CD4-positive, alpha-beta T cell treated with Interleukin-4 for 1 hour (primary cell): ENCODE data around the gene VWA3B.
"Not testable (repeated sequence)": the region's sequence is repeated elsewhere in the genome, so short reads cannot be mapped to it uniquely, and the experiment has no call there.

Experiments
- DNase-seq, 2 donors: peaks; one replicate each; pipeline ENCODE4 v3.0.0-alpha.2; 2020 to 2022

Gene VWA3B, protein sequence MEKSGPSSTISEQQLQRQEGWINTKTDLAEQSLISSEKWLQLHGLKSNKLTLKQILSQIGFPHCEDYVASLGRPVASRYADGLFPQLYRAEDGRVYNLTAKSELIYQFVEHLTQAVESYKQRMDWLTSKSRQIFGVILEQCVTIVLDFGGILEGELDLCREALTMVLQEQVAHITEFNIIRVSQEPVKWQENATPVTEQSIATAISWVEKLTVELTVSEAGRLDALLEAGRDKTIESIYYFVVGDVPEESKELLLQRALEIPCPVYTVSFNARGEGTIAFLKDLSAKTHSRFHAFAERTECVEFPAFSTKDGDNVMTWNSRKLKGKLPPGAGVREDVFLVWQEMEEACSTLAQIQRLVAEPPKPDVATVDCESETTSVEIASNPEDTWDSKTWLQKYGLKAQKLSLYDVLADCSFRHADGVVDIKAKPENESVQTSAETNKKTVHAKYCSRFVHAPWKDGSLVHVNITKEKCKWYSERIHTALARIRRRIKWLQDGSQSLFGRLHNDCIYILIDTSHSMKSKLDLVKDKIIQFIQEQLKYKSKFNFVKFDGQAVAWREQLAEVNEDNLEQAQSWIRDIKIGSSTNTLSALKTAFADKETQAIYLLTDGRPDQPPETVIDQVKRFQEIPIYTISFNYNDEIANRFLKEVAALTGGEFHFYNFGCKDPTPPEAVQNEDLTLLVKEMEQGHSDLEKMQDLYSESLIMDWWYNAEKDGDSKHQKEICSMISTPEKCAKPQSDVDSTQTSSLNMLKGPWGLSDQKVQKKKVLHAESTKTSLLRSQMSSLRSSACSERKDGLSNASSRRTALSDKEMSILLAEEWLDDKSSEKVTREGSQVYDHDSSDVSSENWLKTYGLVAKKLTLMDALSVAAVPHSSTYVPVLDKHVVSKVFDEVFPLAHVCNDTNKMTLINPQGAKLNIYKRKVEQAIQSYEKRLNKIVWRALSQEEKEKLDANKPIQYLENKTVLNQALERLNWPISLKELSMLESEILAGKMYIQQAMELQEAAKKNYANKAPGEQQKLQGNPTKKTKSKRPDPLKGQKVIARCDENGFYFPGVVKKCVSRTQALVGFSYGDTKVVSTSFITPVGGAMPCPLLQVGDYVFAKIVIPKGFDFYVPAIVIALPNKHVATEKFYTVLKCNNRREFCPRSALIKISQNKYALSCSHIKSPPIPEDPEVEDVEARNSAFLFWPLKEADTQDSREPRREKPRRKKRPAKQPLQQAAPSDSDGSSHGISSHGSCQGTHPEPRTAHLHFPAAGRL (N-terminal part only)

DNA sequence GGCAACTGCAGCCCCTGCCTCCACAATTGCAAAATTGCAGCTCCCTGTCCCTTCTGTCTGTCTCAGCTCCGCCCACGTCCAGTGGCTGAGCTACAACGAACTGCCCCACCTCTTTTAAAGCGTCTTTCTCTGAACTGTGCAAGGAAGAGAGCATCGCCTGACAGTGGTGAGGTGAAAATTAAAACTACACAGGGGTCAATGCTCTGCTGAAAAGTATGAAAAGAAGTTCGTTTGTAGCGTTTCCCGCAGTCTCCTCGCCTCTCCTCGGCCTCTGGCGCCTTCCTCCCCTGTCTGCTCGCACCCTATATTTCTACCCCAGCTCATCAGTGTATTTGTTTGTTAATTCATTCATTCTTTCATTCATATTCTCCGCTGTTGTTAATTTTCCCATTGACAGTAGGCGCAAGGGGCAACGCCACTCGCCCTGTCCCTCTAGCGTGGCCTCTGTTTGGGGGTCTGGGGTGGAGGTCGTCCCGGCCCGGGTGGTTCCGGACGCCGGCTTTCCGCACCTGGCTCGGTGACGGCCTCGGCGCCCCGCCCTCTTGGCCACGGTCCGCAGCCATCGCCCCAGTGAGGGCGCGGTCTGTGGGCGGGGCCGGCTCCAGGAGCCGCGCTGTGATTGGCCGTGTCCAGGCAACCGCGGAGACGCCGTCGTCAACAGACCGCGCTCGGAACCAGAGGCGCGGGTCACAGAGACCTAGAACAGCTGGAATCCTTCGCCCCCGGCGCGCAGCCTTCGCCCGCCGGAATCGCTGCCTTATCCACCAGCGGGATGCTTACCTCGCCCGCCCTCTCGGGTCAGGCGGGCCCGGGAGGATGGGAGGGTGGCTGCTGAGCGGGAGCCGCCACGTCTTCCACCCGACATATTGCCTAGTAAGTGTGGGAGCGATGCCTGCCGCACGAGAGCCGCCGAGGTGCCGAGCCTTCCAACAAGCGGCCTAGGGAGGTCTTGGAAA, at the start of gene VWA3B:
VWA3B (plus strand) TSS at position 677 of the 956 bp plus-strand sequence. CDS start 5,926 bp downstream, outside the sequence.
- DNase-seq: peak; percentile 16 to 79

GRCh38 chr2:98037206-98037605, 49.8 kb upstream of the VWA3B start:
- no peak for DNase-seq

DNA sequence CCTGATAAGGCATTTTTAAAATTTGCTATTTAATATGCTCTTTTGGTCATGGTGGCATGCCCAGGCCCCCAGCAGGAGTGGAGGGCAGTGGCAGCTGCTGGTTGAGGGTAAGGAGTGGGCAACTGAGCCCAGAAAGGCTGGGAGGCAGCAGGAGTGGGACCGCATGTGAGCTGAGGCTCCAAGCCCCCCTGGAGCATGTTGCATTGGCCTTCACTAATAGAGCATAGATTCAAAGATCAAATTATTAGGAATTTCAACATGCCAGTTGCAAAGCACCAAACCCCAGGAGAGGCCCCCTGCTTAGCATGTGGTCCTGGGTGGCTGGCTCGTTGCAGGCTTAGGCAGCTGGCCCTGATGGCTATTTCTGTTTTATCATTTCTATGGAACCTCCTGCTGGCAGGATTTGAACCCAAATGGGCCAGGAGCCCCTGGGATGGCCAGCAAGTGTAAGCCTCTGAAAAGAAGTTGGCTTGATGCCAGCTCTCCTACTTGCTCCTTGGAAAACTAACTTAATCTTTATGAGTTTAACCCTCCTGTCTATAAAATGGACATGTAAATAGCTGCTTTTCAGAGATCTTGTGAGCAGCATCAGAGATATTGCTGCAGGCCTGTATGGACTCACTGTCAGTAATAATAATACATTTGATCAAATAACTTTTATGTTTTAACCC, 49.2 kb upstream of the VWA3B start:
- no peak for DNase-seq

DNA sequence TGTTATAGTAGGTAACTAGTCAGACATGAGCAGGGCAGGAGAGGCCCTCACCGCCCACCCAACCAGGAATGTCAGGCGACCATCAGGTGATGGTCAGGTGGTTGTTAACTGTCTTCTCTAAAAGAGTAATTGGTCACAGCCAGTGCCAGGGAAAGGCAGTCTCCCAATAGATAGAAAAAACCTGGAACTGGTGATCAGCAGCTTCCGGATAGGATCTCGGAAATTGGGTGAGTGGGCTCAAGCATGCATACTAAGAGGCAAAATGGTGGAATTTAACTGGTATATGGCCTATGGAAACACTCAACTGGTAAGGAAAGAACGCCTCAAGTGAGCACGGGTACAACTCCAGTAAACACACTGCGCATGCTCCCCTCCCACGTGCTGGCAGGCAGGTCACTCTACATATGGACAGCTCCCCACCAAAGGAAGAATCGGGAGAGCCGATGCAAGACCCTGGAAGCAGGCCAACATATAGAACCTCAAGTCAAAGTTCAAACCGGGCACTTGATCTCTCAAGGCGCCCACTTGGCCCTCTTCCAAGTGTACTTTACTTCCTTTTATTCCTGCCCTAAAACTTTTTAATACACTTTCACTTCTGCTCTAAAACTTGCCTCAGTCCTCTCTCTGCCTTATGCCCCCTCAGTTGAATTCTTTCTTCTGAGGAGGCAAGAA, 47.7 kb upstream of the VWA3B start:
- DNase-seq: peak in 1 of 2 donors; percentile 34

- DNase-seq: no peak
Observed at GRCh38 chr2:98040331-98040939, 46.5 kb upstream of the VWA3B start.

DNA sequence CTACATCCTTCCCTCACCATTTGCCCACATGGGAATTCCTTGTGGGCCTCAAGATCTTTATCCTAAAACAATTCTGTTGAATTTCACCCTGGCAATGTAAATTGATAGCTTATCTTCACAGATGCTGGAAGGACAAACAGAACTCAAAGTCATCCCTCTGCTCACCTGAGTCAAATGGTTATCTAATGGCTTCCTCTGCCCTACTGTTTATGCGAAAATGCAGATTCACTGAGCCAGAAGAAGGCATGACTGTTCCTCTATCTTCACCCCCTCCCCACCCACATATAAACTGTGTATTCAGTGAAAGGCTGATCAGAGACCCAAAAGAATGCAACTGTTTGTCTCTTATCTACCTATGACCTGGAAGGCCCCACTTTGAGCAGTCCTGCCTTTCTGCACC, 43.9 kb upstream of the VWA3B start:
- no peak for DNase-seq

DNA sequence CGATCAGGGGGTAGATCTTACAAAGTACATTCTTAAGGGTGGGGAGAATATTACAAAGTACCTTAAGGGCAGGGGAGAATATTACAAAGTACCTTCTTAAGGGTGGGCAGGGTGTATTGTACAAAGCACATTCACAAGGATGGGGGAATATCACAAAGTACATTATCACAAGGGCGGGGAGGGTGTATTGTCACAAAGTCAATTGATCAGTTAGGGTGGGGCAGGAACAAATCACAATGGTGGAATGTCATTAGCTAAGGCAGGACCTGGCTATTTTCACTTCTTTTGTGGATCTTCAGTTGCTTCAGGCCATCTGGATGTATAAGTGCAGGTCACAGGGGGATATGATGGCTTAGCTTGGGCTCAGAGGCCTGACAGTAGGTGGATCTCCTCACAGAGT, 42.2 kb upstream of the VWA3B start:
- DNase-seq: not testable (repeated sequence)

- DNase-seq: no peak
Observed at GRCh38 chr2:98050070-98050469, 36.9 kb upstream of the VWA3B start.

DNA sequence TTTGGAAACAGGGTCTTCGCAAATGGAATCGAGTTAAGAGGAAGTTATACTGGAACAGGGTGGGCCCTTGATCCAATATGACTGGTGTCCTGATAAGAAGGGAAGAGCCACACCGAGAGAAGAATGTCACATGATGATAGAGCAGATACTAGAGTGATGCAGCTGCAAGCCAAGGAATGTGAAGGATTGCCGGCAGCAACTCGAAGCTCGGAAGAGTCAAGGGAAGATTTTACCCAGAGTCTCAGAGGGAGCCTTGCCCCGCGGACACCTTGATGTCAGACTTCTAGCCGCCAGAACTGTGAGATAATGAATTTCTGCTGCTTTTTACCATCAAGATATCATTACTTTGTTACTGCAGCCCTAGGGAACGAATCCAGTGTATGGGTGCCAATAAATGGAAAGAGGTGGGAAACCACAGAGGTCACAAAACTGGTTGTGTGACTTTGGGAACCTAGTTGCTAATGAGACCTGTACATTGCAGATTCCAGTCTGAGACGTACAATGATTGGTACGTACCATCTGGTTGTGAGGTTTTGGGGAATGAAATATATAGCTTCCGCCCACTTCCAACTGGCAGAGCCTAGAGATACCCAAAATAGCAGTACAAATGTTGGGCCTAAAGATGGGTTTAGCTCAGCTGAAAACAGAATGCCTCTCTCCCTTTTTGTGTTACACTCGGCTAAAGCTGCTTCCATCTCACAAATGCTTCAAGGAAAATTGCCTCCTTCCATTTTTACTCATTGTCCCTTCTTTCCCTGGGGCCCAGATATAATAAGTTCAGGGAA, 28.6 kb upstream of the VWA3B start:
- DNase-seq: no peak

GRCh38 chr2:98060277-98060676, 26.7 kb upstream of the VWA3B start:
- no peak for DNase-seq

GRCh38 chr2:98063291-98063854, 23.6 kb upstream of the VWA3B start:
- no peak for DNase-seq

DNA sequence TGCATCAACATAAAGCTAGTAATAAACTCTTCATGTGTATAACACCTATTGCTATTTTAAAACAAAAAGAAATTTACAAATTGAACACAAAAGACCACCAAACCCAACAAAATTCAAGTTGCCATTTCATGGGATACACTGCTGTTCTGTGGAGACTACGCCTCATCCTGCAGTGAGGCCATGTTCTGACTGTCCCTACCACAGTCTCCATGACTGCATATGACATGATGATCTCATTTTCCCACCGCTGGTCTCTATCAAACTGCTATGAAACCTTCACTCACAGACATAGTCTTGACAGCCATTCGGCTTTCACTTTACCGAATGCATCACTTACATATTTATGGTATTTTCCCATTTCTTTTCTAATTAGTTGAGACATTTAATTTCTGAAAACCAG, 21.2 kb upstream of the VWA3B start:
- DNase-seq: no peak

DNA sequence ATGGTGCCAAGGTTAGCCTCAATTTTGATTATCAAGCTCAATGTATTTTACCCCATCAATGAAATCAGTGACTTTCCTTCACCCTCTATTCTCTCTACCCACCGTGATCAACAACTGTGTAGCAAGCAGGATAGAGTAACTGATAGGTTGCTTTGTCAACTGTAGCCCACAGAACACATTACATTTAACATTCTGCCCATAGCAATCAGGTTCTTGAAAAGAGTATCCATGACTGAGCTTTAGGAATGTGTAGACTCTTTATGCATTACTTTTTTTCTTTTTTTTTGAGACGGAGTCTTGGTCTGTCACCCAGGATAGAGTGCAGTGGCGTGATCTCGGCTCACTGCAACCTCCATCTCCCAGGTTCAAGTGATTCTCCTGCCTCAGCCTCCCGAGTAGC, 19.8 kb upstream of the VWA3B start:
- DNase-seq: no peak

GRCh38 chr2:98070081-98070480, 16.9 kb upstream of the VWA3B start:
- DNase-seq: no peak

GRCh38 chr2:98072442-98072841, 14.5 kb upstream of the VWA3B start:
- no peak for DNase-seq

GRCh38 chr2:98078701-98079100, 8.3 kb upstream of the VWA3B start:
- DNase-seq: no peak

GRCh38 chr2:98084151-98084868, 2.7 kb upstream of the VWA3B start:
- no peak for DNase-seq

DNA sequence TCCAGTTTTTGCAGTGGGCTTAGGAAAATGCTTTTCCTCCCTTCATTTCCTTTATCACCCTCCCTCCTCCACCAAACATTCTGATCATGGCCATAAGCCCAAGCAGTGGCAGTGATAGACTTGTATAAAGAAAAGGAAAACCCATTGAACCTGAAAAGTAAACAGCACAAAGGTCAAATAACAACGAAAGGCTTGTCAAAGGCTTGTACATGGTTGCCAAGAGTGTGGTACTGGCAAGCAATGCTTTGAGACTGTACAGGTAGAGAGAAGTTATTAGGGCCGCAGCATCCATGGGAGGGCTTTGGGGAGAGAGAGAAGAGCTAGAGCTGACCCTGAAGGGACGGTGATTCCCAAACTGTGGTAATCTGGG, 2.1 kb upstream of the VWA3B start:
- DNase-seq: no peak
